OCI-LY1 (cell line): ENCODE results near the gene RBM20.

Experiments used
- H2AFZ ChIP-seq: fragments of 200-600 bp; sonication (generic), shearing (Covaris generic); 2 replicates; pipeline ENCODE4 v1.6.0; 2014; ENCODE audit warnings: antibody characterized with exemption, mild to moderate bottlenecking, low read length
- H3F3A ChIP-seq: fragments of 200-600 bp; sonication (generic), shearing (Covaris generic); 2 replicates; pipeline ENCODE4 v1.6.0; 2014; ENCODE audit warnings: mild to moderate bottlenecking, antibody characterized with exemption, low read length, moderate library complexity; ENCODE audit not compliant: insufficient read depth
- H3K27ac ChIP-seq: fragments of 200-600 bp; sonication (generic); 2 replicates; pipeline ENCODE4 v1.5.1; 2014; ENCODE audit warnings: low read length, mixed run types, mild to moderate bottlenecking, low read depth; ENCODE audit not compliant: poor library complexity, severe bottlenecking
- H3K27me3 ChIP-seq: fragments of 200-600 bp; sonication (generic); 2 replicates; pipeline ENCODE4 v1.6.0; 2014; ENCODE audit warnings: antibody characterized with exemption, mild to moderate bottlenecking, low read length, moderate library complexity; ENCODE audit not compliant: insufficient read depth
- H3K36me3 ChIP-seq: fragments of 200-600 bp; sonication (generic); 2 replicates; pipeline ENCODE4 v1.6.1; 2014; ENCODE audit warnings: mild to moderate bottlenecking, antibody characterized with exemption, low read length, moderate library complexity, mixed read lengths; ENCODE audit not compliant: insufficient read depth
- H3K4me1 ChIP-seq: fragments of 200-600 bp; sonication (generic); 2 replicates; pipeline ENCODE4 v1.5.1; 2014; ENCODE audit warnings: mild to moderate bottlenecking, low read length, moderate library complexity; ENCODE audit not compliant: insufficient read depth, severe bottlenecking
- H3K4me2 ChIP-seq: fragments of 200-600 bp; sonication (generic), shearing (Covaris generic); 2 replicates; pipeline ENCODE4 v1.6.1; 2014; ENCODE audit warnings: low read length
- H3K4me3 ChIP-seq: fragments of 200-600 bp; sonication (generic); 2 replicates; pipeline ENCODE4 v1.5.1; 2014; ENCODE audit warnings: low read length, low read depth, mild to moderate bottlenecking, mixed read lengths; ENCODE audit not compliant: poor library complexity, severe bottlenecking
- H3K79me2 ChIP-seq: fragments of 200-600 bp; shearing (Covaris generic); 2 replicates; pipeline ENCODE4 v1.6.1; 2016; ENCODE audit warnings: mixed run types, low read length, mixed read lengths; ENCODE audit not compliant: insufficient read depth
- H3K9ac ChIP-seq: fragments of 200-600 bp; sonication (generic), shearing (Covaris generic); 2 replicates; pipeline ENCODE4 v1.6.1; 2014; ENCODE audit warnings: mild to moderate bottlenecking, low read length, mixed read lengths
- H3K9me2 ChIP-seq: fragments of 200-600 bp; sonication (generic), shearing (Covaris generic); 2 replicates; pipeline ENCODE4 v1.6.1; 2014; ENCODE audit warnings: low read depth, mild to moderate bottlenecking, low read length, mixed read lengths
- H3K9me3 ChIP-seq: fragments of 200-600 bp; shearing (Covaris generic); 2 replicates; pipeline ENCODE4 v1.6.1; 2014; ENCODE audit warnings: low read length, mixed read lengths
- H4K20me1 ChIP-seq: fragments of 200-600 bp; sonication (generic), shearing (Covaris generic); 2 replicates; pipeline ENCODE4 v1.6.0; 2016; ENCODE audit warnings: mild to moderate bottlenecking, low read length; ENCODE audit not compliant: insufficient read depth
- EZH2 ChIP-seq: fragments of 200-600 bp; sonication (generic), shearing (Covaris generic); IDR thresholded peaks from 2 replicates; pipeline ENCODE4 v1.8.0; 2017; ENCODE audit warnings: borderline replicate concordance, mixed run types, mild to moderate bottlenecking, antibody characterized with exemption, low read length, moderate library complexity, mixed read lengths
- TF ChIP-seq, protein P1 (sequence below): fragments of 200-600 bp; sonication (generic), shearing (Covaris generic); IDR thresholded peaks from 2 replicates; pipeline ENCODE4 v1.5.1; 2017; ENCODE audit warnings: mild to moderate bottlenecking, antibody characterized with exemption, low read length, moderate library complexity, mixed read lengths

The RBM20 gene

DNA sequence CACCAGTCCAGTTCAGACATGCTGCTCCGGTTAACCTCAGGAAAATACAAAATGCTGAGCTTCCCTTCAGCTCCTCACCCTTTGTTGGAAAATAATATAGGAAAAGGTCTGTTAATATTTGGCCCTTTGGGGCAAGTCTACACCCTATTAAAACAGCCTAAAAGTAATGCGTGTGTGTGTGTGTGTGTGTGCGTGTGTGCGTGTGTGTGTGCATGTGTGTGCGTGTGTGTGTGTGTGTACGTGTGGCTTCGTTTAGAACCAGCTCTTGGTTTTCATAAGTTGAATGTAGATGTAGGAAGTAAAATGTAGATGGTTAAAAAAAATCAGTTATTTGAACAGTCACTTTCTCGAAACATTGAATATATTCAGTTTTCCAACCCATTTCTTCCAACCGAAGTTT is 166.5 kb downstream of the RBM20 start:
- TF ChIP-seq, protein P1, sequence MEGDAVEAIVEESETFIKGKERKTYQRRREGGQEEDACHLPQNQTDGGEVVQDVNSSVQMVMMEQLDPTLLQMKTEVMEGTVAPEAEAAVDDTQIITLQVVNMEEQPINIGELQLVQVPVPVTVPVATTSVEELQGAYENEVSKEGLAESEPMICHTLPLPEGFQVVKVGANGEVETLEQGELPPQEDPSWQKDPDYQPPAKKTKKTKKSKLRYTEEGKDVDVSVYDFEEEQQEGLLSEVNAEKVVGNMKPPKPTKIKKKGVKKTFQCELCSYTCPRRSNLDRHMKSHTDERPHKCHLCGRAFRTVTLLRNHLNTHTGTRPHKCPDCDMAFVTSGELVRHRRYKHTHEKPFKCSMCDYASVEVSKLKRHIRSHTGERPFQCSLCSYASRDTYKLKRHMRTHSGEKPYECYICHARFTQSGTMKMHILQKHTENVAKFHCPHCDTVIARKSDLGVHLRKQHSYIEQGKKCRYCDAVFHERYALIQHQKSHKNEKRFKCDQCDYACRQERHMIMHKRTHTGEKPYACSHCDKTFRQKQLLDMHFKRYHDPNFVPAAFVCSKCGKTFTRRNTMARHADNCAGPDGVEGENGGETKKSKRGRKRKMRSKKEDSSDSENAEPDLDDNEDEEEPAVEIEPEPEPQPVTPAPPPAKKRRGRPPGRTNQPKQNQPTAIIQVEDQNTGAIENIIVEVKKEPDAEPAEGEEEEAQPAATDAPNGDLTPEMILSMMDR: no peak
- no peak for TF ChIP-seq EZH2
- Histone ChIP-seq H2AFZ (no peak overlapping the region), H4K20me1 (no peaks in the 10 kb centered on the region)

DNA sequence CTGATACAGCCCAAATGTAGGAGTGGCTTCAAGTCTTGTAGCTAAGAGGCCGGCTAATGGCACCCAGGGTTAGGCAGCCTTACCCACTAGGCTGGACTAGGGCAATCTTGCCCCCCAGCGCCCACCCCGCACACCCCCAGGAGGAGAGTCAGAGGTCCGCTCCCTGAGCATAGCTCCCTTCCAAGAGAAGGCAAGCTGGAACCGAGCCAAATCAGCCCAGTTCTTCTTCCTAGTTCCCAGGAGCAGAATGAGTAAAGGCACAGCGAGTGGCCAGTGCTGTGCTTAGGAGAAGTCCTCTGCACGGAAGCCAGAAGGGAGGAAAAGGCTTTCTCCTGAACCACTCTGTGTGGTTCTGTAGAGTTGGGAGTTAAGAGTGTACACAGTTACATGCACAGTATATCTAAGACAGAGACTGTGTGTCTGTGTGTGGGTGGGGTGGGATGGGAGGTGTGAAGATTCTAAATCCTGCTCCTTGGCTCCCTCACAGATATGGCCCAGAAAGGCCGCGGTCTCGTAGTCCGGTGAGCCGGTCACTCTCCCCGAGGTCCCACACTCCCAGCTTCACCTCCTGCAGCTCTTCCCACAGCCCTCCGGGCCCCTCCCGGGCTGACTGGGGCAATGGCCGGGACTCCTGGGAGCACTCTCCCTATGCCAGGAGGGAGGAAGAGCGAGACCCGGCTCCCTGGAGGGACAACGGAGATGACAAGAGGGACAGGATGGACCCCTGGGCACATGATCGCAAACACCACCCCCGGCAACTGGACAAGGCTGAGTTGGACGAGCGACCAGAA is 167.8 kb downstream of the RBM20 start:
- Histone ChIP-seq H4K20me1 (no peaks in the 10 kb centered on the region), H3K79me2 (no peaks in the 10 kb centered on the region), H3K9me2 (no peaks in the 10 kb centered on the region), H3K27me3 (no peaks in the 10 kb centered on the region), H3K27ac (no peak overlapping the region), H3K9ac (no peak overlapping the region), H3K36me3 (no peaks in the 10 kb centered on the region), H3K4me2 (no peak overlapping the region), H3K4me3 (no peak overlapping the region), H3F3A (no peaks in the 10 kb centered on the region), H2AFZ (no peak overlapping the region), H3K4me1 (no peaks in the 10 kb centered on the region), H3K9me3 (no peaks in the 10 kb centered on the region)
- TF ChIP-seq EZH2: no peak
- TF ChIP-seq, protein P1: no peak

More for the DNA sequence above, 166.5 kb downstream of the RBM20 start:
- H3K9me2 ChIP-seq: no peaks in the 10 kb centered on the region
- no peaks in the 10 kb centered on the region for H3K36me3 ChIP-seq
- no peak overlapping the region for H3K4me3 ChIP-seq
- H3K79me2 ChIP-seq: no peaks in the 10 kb centered on the region
- H3K9me3 ChIP-seq: no peaks in the 10 kb centered on the region
- H3K4me1 ChIP-seq: peaks cover under 1% of the 10 kb centered on the region
- H3K4me2 ChIP-seq: no peak overlapping the region
- no peaks in the 10 kb centered on the region for H3K27me3 ChIP-seq
- no peak overlapping the region for H3K9ac ChIP-seq
- H3K27ac ChIP-seq: no peak overlapping the region
- no peaks in the 10 kb centered on the region for H3F3A ChIP-seq

DNA sequence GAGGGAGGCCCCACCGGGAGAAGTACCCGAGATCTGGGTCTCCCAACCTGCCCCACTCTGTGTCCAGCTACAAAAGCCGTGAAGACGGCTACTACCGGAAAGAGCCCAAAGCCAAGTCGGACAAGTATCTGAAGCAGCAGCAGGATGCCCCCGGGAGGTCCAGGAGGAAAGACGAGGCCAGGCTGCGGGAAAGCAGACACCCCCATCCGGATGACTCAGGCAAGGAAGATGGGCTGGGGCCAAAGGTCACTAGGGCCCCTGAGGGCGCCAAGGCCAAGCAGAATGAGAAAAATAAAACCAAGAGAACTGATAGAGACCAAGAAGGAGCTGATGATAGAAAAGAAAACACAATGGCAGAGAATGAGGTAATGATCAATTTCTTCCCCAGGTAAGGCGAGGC is 168.4 kb downstream of the RBM20 start:
- no peak overlapping the region for H2AFZ ChIP-seq
- H3K27me3 ChIP-seq: no peaks in the 10 kb centered on the region
- H3K4me3 ChIP-seq: no peak overlapping the region
- no peaks in the 10 kb centered on the region for H3K9me3 ChIP-seq
- no peak overlapping the region for H3K27ac ChIP-seq
- no peak overlapping the region for H3K9ac ChIP-seq
- no peaks in the 10 kb centered on the region for H3F3A ChIP-seq
- no peaks in the 10 kb centered on the region for H4K20me1 ChIP-seq
- no peaks in the 10 kb centered on the region for H3K9me2 ChIP-seq
- no peak overlapping the region for H3K4me2 ChIP-seq
- no peaks in the 10 kb centered on the region for H3K36me3 ChIP-seq
- no peaks in the 10 kb centered on the region for H3K79me2 ChIP-seq
- TF ChIP-seq, protein P1: no peak
- no peak for TF ChIP-seq EZH2
- peaks cover 4% of the 10 kb centered on the region for H3K4me1 ChIP-seq
